Activated CD4-positive, alpha-beta T cell treated with anti-CD3 and anti-CD28 coated beads, Interleukin-2, amount 10 ng/mL, durations not matched to agents 24 days and 14 days (primary cell): ENCODE measurements around the gene SCGN. TPM values are rescaled to one million over a fixed set of nuclear protein-coding genes. Genes with fewer than 3 reads are reported as not detected.

Experiments
- DNase-seq: peaks from one replicate; pipeline ENCODE4 v3.0.0; 2022
- H3K27ac Mint-ChIP-seq: one replicate; pipeline ENCODE4 v1.8.0; 2022; ENCODE audit warnings: mild to moderate bottlenecking, mixed read lengths
- H3K27me3 Mint-ChIP-seq: one replicate; pipeline ENCODE4 v1.8.0; 2022; ENCODE audit warnings: mixed read lengths
- H3K36me3 Mint-ChIP-seq: one replicate; pipeline ENCODE4 v1.8.0; 2022; ENCODE audit warnings: low read depth, mild to moderate bottlenecking, mixed read lengths
- H3K4me1 Mint-ChIP-seq: one replicate; pipeline ENCODE4 v1.8.0; 2021; ENCODE audit warnings: mixed read lengths
- H3K4me3 Mint-ChIP-seq: one replicate; pipeline ENCODE4 v1.8.0; 2022; ENCODE audit warnings: mild to moderate bottlenecking, moderate library complexity, mixed read lengths
- H3K9me3 Mint-ChIP-seq: one replicate; pipeline ENCODE4 v1.8.0; 2021; ENCODE audit warnings: mixed read lengths
- intact Hi-C: fragments of 100-400 bp; cut with micrococcal nuclease; formaldehyde crosslinking; loops from one replicate; pipeline ENCODE4 v1.15.1; 2023
- total RNA-seq: library from RNA; stranded (reverse); gene quantifications from 2 replicates; pipeline ENCODE4 v1.2.3, GENCODE V29; 2022

SCGN gene
- total RNA-seq, 1 donor from 2014 or later, result not detected

DNA sequence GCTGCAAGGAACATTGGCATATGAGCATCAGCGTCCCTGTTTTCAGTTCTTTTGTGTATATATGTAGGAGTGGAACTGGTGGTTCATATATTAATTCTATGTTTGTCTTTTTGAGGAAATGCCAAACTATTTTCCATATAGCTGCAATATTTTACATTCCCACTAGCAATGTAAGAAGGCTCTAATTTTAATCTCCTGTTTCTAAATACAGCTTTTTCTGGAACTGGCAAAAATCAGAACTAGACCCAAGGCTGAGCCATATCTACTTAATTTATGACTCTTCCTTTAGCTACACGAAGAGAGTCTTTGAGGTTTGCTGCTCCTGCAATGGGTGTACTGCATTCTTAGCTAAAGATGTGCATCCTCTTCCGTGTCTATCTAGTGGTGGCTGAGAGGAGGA lies 52.0 kb downstream of the SCGN start:
- peaks cover 30% of the 10 kb centered on the region for H3K27me3 Mint-ChIP-seq
- no peak overlapping the region for H3K4me3 Mint-ChIP-seq
- H3K36me3 Mint-ChIP-seq, result no peaks in the 10 kb centered on the region
- no peaks in the 10 kb centered on the region for H3K9me3 Mint-ChIP-seq
- intact Hi-C loops, result no loop called here
- no peaks in the 10 kb centered on the region for H3K4me1 Mint-ChIP-seq
- no peak for DNase-seq
- no peak overlapping the region for H3K27ac Mint-ChIP-seq

GRCh38 chr6:25706314-25707014 lies 54.4 kb downstream of the SCGN start:
- intact Hi-C loops, result no loop called here

GRCh38 chr6:25709761-25710160 lies 57.7 kb downstream of the SCGN start:
- intact Hi-C loops, result no loop called here
- Mint-ChIP-seq H3K4me3 (no peak overlapping the region), H3K9me3 (no peaks in the 10 kb centered on the region), H3K27ac (no peak overlapping the region), H3K27me3 (peaks cover 20% of the 10 kb centered on the region), H3K4me1 (no peaks in the 10 kb centered on the region), H3K36me3 (no peaks in the 10 kb centered on the region)
- DNase-seq, result peak; percentile 49

More at GRCh38 chr6:25706314-25707014, 54.4 kb downstream of the SCGN start:
- Mint-ChIP-seq H3K4me3 (no peak overlapping the region), H3K27ac (no peak overlapping the region), H3K36me3 (no peaks in the 10 kb centered on the region), H3K27me3 (peaks cover 30% of the 10 kb centered on the region), H3K4me1 (no peaks in the 10 kb centered on the region), H3K9me3 (no peaks in the 10 kb centered on the region)
- DNase-seq, result peak; percentile 40

DNA sequence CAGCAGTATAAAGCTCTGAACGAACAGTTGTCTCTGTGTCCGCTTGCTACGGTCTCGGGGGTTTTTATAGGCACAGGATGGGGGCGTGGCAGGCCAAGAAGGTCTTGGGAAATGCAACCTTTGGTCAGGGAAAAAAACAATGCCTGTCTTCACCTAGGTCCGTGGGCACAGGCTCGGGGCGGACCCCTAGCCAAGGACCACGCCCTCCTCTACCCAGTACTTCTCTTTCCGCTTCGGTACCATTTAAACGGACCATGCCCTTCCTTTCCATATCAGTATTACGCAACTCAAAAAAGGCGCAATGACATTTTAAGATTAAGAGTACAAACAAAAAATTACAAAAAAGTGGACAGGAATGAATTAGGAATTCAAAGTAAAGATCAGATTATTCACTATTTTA lies 58.3 kb downstream of the SCGN start:
- H3K27ac Mint-ChIP-seq, result no peak overlapping the region
- intact Hi-C loops, result no loop called here
- H3K4me1 Mint-ChIP-seq, result no peaks in the 10 kb centered on the region
- no peak overlapping the region for H3K4me3 Mint-ChIP-seq
- H3K9me3 Mint-ChIP-seq, result no peaks in the 10 kb centered on the region
- H3K27me3 Mint-ChIP-seq, result peaks cover 18% of the 10 kb centered on the region
- DNase-seq, result peak; percentile 32
- no peaks in the 10 kb centered on the region for H3K36me3 Mint-ChIP-seq

DNA sequence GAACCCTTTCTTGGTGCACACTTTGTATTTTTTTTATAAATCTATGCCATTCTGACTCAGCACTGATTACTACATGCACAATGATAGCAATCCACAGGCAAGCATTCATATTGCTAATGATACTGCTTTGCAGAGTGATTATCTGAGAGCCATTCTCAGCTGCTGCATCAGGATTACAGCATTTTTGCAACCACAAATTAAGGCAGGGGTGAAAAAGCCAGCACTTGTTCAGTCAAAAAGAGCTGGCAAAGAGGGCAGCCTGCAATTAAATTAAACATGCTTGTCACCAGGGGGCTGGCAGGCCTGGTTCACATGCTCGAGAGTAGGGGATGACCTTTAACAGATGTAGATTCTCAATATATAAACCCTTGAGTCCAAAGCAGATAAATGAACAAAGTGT lies 61.8 kb downstream of the SCGN start:
- Mint-ChIP-seq H3K36me3 (no peaks in the 10 kb centered on the region), H3K4me1 (no peaks in the 10 kb centered on the region), H3K27ac (no peak overlapping the region), H3K9me3 (no peaks in the 10 kb centered on the region), H3K27me3 (peaks cover 10% of the 10 kb centered on the region), H3K4me3 (no peak overlapping the region)
- intact Hi-C loops, result no loop called here
- DNase-seq, result no peak

DNA sequence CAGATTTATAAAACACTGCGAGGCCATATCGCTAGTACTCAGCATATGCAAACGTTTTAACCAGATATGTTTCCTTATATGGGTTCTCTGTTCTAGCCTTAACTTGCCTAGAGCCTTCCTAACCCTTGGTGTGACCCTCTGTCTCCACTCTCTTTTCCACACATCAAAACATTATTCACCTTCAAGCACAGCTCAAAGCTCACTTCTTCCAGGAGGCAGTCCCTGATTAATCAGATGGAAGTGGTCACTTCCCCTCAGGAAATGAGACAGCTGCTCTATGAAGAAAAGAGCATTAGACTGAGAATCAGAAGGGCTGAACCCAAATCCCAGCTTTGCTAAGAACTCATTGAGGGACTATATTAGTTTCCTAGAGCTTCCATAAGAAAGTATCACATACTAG lies 62.8 kb downstream of the SCGN start:
- DNase-seq, result no peak
- Mint-ChIP-seq H3K27me3 (peaks cover 13% of the 10 kb centered on the region), H3K9me3 (no peaks in the 10 kb centered on the region), H3K27ac (no peak overlapping the region), H3K4me3 (no peak overlapping the region), H3K36me3 (no peaks in the 10 kb centered on the region), H3K4me1 (no peaks in the 10 kb centered on the region)
- intact Hi-C loops, result no loop called here

DNA sequence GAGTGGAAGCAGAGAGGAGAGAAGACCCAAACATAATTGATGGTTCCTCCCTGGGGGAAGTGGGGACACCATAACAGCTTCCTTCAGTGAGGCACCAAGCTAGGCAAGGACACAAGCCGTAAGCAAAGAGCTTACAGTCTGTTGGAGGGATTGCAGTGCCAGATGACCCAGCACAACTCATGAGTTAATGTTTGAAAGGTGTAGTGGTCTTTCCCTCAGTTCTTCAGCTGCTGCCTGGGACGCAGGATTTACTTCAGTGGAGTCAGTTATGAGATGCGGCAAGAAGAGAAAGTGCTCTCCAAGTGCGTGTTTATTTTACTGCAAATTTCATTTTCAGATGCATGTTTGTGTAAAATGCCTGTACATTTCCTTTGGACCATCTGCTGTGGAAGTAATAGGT lies 63.8 kb downstream of the SCGN start:
- no peaks in the 10 kb centered on the region for H3K36me3 Mint-ChIP-seq
- H3K27me3 Mint-ChIP-seq, result peaks cover 17% of the 10 kb centered on the region
- no peak overlapping the region for H3K4me3 Mint-ChIP-seq
- DNase-seq, result no peak
- H3K9me3 Mint-ChIP-seq, result no peaks in the 10 kb centered on the region
- intact Hi-C loops, result no loop called here
- H3K27ac Mint-ChIP-seq, result no peak overlapping the region
- peaks cover 5% of the 10 kb centered on the region for H3K4me1 Mint-ChIP-seq

GRCh38 chr6:25717866-25718740 lies 66.1 kb downstream of the SCGN start:
- H3K4me1 Mint-ChIP-seq, result peaks cover 5% of the 10 kb centered on the region
- DNase-seq, result peak; percentile 56
- no peak overlapping the region for H3K27ac Mint-ChIP-seq
- H3K27me3 Mint-ChIP-seq, result peaks cover 21% of the 10 kb centered on the region
- intact Hi-C loops, result no loop called here
- H3K4me3 Mint-ChIP-seq, result no peak overlapping the region
- no peaks in the 10 kb centered on the region for H3K36me3 Mint-ChIP-seq
- H3K9me3 Mint-ChIP-seq, result no peaks in the 10 kb centered on the region

DNA sequence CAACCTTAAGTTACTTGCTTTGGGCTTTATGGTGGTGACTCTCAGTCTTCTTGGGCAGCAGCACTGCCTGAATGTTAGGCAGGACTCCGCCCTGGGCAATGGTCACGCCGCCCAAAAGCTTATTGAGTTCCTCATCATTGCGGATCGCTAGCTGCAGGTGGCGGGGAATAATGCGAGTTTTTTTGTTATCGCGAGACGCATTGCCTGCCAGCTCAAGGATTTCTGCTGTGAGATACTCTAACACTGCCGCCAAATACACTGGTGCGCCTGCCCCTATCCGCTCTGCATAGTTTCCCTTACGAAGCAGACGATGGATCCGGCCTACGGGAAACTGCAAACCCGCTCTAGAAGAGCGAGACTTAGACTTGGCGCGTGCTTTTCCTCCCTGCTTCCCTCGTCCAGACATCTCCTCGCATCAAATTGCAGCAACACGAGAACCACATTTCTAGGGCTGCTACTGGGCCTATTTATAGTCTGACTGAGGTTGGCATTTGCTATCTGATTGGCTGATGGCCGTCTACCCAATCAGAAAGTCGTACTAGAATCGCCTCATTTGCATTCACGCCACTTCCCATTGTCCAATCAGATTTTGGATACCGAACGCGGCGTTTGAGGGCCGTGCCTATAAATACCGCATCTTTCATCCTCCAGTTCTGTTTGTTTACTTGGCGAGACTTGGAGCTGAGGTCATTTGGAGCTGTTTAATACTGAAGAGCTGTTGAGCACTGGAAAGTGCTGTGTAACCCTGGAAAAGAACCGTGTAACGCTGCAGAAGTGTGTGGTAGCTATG lies 74.3 kb downstream of the SCGN start:
- no peaks in the 10 kb centered on the region for H3K4me1 Mint-ChIP-seq
- H3K27me3 Mint-ChIP-seq, result peaks cover 16% of the 10 kb centered on the region
- no peaks in the 10 kb centered on the region for H3K36me3 Mint-ChIP-seq
- intact Hi-C loops, result no loop called here
- no peaks in the 10 kb centered on the region for H3K9me3 Mint-ChIP-seq
- no peak overlapping the region for H3K27ac Mint-ChIP-seq
- DNase-seq, result no peak
- no peak overlapping the region for H3K4me3 Mint-ChIP-seq

GRCh38 chr6:25727028-25727427 lies 75.0 kb downstream of the SCGN start:
- Mint-ChIP-seq H3K36me3 (no peaks in the 10 kb centered on the region), H3K4me1 (no peaks in the 10 kb centered on the region), H3K27me3 (peaks cover 18% of the 10 kb centered on the region), H3K4me3 (no peak overlapping the region), H3K9me3 (no peaks in the 10 kb centered on the region), H3K27ac (no peak overlapping the region)
- no peak for DNase-seq
- intact Hi-C loops, result no loop called here

DNA sequence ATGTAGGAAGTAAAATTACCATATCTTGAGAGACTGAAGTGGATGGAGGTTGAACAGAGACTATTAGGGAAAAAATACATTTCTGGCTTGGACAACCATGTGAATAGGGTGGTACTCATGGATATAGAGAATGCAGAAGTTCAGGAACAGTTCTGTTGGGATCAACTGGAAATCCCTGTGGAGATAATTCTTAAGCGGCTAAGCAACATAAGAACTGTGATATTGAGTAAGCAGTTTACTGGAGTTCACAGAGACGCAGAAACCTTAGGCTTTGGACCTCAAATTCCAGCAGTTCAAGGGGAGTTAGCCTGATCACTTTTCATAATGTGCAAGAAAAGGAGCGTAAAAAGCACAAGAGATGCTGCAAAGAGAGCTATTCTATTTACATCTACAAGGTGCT lies 78.9 kb downstream of the SCGN start:
- peaks cover 3% of the 10 kb centered on the region for H3K9me3 Mint-ChIP-seq
- H3K4me1 Mint-ChIP-seq, result no peaks in the 10 kb centered on the region
- intact Hi-C loops, result no loop called here

GRCh38 chr6:25731721-25732120 lies 79.7 kb downstream of the SCGN start:
- intact Hi-C loops, result no loop called here
- Mint-ChIP-seq H3K4me3 (no peak overlapping the region), H3K27me3 (peaks cover 31% of the 10 kb centered on the region), H3K9me3 (peaks cover 7% of the 10 kb centered on the region), H3K4me1 (no peaks in the 10 kb centered on the region), H3K36me3 (peaks cover 2% of the 10 kb centered on the region), H3K27ac (no peak overlapping the region)
- no peak for DNase-seq

More for the DNA sequence above, 78.9 kb downstream of the SCGN start:
- Mint-ChIP-seq H3K27ac (no peak overlapping the region), H3K27me3 (peaks cover 26% of the 10 kb centered on the region), H3K4me3 (no peak overlapping the region), H3K36me3 (no peaks in the 10 kb centered on the region)
- DNase-seq, result no peak

DNA sequence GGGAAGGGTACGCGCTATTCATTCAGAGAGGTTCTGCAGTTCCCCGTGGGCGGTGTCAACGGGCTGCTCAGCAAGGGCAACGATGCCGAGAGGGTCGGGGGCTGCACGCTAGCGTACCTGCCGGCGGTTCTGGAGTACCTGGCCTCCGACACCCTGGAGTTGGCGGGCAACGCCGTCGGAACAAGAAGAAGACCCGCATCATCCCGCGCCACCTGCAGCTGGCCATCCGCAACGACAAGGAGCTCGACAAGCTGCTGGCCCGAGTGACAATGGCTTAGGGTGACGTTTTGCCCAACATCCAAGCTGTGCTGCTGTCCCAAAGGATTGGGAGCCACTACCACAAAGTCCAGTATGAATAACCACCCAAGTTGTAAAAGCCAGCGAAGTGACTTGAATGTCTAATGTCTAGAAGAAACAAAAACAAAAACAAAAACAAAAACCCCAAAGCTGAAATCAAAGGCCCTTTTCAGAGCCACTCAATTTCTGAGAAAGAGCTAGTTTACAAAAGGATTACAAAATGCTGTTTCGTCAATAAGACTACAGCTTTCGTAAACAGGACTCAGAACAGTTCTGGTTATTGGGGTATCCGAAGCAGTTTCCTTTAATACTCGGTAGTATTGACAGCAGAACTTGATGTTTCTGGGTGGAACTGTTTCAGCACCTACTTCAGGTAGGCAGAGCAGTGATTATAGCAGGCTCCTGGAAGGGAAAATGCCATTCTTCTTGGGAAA lies 80.6 kb downstream of the SCGN start:
- DNase-seq, result no peak
- intact Hi-C loops, result no loop called here

More for the DNA sequence above, 80.6 kb downstream of the SCGN start:
- Mint-ChIP-seq H3K27ac (no peak overlapping the region), H3K9me3 (peaks cover 7% of the 10 kb centered on the region), H3K4me3 (no peak overlapping the region), H3K36me3 (peaks cover 2% of the 10 kb centered on the region), H3K4me1 (no peaks in the 10 kb centered on the region), H3K27me3 (peaks cover 36% of the 10 kb centered on the region)
